Islet precursor cell (in vitro differentiated cells): ENCODE data around the gene TM4SF20.
"Not testable (repeated sequence)": the region's sequence is repeated elsewhere in the genome, so short reads cannot be mapped to it uniquely, and the experiment has no call there.

Experiments used
- DNase-seq: peaks from one replicate; pipeline ENCODE4 v3.0.0-alpha.2; 2018

The TM4SF20 gene

GRCh38 chr2:227366769-227367426, 12.2 kb downstream of the TM4SF20 start:
- no peak for DNase-seq

- DNase-seq: no peak
Observed at GRCh38 chr2:227365833-227366232, 13.3 kb downstream of the TM4SF20 start.

- not testable (repeated sequence) for DNase-seq
Observed at GRCh38 chr2:227364585-227365263, 14.4 kb downstream of the TM4SF20 start.

- DNase-seq: no peak
Observed at GRCh38 chr2:227363756-227364155, 15.3 kb downstream of the TM4SF20 start.

GRCh38 chr2:227360351-227360750, 18.8 kb downstream of the TM4SF20 start:
- no peak for DNase-seq

- DNase-seq: no peak
Observed at GRCh38 chr2:227351639-227352038, 27.5 kb downstream of the TM4SF20 start.

- DNase-seq: no peak
Observed at GRCh38 chr2:227349989-227350612, 29.0 kb downstream of the TM4SF20 start.

GRCh38 chr2:227348324-227348723, 30.8 kb downstream of the TM4SF20 start:
- DNase-seq: no peak

GRCh38 chr2:227347117-227347516, 32.0 kb downstream of the TM4SF20 start:
- no peak for DNase-seq

GRCh38 chr2:227344231-227344630, 34.9 kb downstream of the TM4SF20 start:
- DNase-seq: no peak

GRCh38 chr2:227341553-227341952, 37.6 kb downstream of the TM4SF20 start:
- no peak for DNase-seq

- no peak for DNase-seq
Observed at GRCh38 chr2:227340106-227340505, 39.0 kb downstream of the TM4SF20 start.

- no peak for DNase-seq
Observed at GRCh38 chr2:227339098-227339599, 40.0 kb downstream of the TM4SF20 start.

- DNase-seq: no peak
Observed at GRCh38 chr2:227337442-227337841, 41.7 kb downstream of the TM4SF20 start.

GRCh38 chr2:227335713-227336112, 43.4 kb downstream of the TM4SF20 start:
- no peak for DNase-seq

- DNase-seq: no peak
Observed at GRCh38 chr2:227326783-227327182, 52.3 kb downstream of the TM4SF20 start.

- peak; percentile 76 for DNase-seq
Observed at GRCh38 chr2:227325839-227326195, 53.3 kb downstream of the TM4SF20 start.

- peak; percentile 94 for DNase-seq
Observed at GRCh38 chr2:227324995-227325838, 53.9 kb downstream of the TM4SF20 start, which contains the start of gene MFF. Gene MFF (plus strand): TSS chr2:227325251. CDS start chr2:227330666, 5,415 bp downstream.

GRCh38 chr2:227324642-227324994, 54.5 kb downstream of the TM4SF20 start:
- DNase-seq: no peak

GRCh38 chr2:227323818-227324217, 55.3 kb downstream of the TM4SF20 start:
- DNase-seq: no peak

GRCh38 chr2:227322530-227323205, 56.4 kb downstream of the TM4SF20 start:
- no peak for DNase-seq

GRCh38 chr2:227320305-227321094, 58.6 kb downstream of the TM4SF20 start:
- no peak for DNase-seq
